ENCODE measurements around the gene PHF2.

PHF2 gene

DNA sequence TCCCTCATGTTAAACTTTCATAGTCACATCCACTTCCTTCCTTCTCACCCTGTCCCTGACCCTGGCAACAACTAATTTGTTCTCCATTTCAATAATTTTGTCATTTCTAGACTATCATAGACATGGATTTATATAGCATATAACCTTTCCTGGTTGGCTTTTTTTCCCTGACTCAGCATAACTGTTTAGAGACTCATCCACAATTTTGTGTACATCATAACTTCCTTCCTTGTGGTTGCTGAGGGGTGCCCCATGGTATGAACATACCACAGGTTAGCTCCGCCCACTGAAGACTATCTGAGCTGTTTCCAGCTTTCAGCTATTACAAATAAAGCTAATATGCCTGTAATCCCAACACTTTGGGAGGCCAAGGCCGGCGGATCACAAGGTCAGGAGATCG is 137.3 kb downstream of the PHF2 start:
- no peak for DNase-seq

DNA sequence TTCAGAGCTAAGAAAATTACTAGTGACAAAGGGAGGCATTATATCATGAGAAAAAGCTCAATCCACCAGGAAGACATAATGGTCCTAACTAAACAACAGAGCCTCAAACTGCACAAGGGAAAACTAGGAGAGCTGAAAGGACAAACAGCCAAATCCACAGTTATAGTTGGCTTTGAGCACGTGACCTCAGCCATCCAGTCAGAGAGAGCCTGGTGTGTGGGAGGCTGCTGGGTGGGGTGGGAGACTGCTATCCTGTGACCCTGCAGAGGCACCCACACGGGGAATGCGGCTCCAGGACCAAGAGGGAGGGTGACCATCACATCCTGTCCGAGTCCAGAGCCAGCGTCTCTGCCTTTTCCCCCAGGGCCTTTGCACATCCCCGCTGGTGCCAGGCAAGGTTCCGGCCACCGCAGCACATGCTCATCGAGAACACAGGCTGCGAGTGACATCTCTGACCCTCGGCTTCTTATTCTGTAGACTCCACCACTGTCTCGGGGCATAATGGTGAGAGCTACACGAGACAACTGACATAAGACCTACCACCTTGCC is 145.1 kb downstream of the PHF2 start:
- DNase-seq: no peak

DNA sequence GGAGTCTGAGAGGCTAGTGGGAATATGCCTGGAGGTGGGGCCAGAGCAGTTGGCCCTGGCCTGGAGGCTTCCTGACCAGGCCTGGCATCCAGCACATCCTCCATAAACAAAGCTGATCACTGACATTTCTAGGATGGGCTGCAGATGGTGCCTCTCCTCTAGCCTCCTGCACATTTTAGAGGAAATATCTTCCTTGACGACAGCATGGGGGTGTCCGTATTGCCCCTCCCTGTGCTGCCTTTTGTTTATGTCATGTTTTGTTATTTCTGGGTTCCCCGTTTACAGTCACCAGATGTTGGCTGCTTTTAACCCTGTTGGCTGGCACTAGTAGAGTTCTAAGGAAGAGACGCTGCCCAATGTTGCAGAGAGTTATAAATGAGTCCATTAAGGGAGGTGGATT is 148.5 kb downstream of the PHF2 start:
- DNase-seq: no peak

DNA sequence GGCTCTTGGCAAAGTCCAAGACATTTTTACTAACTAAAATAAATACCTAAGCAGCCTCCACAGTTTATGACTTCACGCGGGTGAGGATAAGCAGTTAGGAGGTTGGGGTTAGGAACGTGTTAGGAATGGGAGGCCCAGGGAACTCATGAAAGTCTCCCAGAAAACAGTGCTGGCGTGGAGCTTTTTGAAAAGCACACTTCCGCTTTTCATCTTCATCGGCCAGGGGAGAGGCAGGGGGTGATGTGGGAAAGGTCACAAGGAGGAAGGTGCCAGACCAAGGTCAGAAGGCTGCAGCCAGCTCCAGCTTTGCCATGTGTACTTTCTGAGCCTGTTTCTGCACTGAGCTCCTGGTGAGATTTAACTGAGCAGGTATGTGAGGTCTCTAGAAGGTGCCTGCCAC is 149.0 kb downstream of the PHF2 start:
- DNase-seq: no peak

DNA sequence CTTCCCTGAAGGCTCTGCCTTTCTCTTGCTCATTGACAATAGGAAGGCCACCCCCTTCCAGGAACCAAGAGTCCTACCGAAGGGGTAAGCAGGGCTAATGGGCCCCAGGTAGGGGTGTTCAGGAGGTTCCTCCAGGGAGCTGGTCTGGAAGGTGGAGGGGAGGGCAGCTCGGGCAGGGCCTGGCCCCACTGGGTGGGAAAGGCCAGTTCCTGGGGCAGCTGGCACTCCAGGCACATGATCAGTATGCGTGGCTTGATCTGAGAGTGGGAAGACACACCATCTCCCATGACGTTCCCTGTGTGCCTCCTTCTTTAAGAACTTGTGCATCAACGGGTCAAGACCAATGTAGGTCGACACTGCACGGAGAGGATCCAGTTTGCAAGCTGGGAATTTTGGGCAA is 149.8 kb downstream of the PHF2 start:
- no peak for DNase-seq

All from DMS153 (cell line).